ENCODE data around the gene NEU1.

DNA sequence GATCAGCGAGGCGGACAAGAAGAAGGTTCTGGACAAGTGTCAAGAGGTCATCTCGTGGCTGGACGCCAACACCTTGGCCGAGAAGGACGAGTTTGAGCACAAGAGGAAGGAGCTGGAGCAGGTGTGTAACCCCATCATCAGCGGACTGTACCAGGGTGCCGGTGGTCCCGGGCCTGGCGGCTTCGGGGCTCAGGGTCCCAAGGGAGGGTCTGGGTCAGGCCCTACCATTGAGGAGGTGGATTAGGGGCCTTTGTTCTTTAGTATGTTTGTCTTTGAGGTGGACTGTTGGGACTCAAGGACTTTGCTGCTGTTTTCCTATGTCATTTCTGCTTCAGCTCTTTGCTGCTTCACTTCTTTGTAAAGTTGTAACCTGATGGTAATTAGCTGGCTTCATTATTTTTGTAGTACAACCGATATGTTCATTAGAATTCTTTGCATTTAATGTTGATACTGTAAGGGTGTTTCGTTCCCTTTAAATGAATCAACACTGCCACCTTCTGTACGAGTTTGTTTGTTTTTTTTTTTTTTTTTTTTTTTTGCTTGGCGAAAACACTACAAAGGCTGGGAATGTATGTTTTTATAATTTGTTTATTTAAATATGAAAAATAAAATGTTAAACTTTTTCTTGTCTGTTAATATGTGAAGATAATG lies 32.9 kb downstream of the NEU1 start:
- TF ChIP-seq TCF4 (CRISPR knock-in tag; IDR thresholded peaks at IDR 0.05; ENCODE audit: borderline replicate concordance), result no peak
- no peak for TF ChIP-seq CSDC2 (CRISPR knock-in tag; IDR thresholded peaks at IDR 0.05)
- no peak for TF ChIP-seq ARNTL (CRISPR knock-in tag; IDR thresholded peaks at IDR 0.05; ENCODE audit: borderline replicate concordance, low read depth)
- TF ChIP-seq GLIS3 (CRISPR knock-in tag; IDR thresholded peaks at IDR 0.05), result no peak
- TF ChIP-seq, protein P1, sequence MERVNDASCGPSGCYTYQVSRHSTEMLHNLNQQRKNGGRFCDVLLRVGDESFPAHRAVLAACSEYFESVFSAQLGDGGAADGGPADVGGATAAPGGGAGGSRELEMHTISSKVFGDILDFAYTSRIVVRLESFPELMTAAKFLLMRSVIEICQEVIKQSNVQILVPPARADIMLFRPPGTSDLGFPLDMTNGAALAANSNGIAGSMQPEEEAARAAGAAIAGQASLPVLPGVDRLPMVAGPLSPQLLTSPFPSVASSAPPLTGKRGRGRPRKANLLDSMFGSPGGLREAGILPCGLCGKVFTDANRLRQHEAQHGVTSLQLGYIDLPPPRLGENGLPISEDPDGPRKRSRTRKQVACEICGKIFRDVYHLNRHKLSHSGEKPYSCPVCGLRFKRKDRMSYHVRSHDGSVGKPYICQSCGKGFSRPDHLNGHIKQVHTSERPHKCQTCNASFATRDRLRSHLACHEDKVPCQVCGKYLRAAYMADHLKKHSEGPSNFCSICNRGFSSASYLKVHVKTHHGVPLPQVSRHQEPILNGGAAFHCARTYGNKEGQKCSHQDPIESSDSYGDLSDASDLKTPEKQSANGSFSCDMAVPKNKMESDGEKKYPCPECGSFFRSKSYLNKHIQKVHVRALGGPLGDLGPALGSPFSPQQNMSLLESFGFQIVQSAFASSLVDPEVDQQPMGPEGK (CRISPR knock-in tag; IDR thresholded peaks at IDR 0.05; ENCODE audit: borderline replicate concordance), result no peak
- TF ChIP-seq ZNF70 (CRISPR knock-in tag; IDR thresholded peaks at IDR 0.05), result no peak
- TF ChIP-seq PPARA (CRISPR knock-in tag; IDR thresholded peaks at IDR 0.05; ENCODE audit: borderline replicate concordance), result no peak
- TF ChIP-seq, protein P2, sequence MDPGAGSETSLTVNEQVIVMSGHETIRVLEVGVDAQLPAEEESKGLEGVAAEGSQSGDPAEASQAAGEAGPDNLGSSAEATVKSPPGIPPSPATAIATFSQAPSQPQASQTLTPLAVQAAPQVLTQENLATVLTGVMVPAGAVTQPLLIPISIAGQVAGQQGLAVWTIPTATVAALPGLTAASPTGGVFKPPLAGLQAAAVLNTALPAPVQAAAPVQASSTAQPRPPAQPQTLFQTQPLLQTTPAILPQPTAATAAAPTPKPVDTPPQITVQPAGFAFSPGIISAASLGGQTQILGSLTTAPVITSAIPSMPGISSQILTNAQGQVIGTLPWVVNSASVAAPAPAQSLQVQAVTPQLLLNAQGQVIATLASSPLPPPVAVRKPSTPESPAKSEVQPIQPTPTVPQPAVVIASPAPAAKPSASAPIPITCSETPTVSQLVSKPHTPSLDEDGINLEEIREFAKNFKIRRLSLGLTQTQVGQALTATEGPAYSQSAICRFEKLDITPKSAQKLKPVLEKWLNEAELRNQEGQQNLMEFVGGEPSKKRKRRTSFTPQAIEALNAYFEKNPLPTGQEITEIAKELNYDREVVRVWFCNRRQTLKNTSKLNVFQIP (CRISPR knock-in tag; IDR thresholded peaks at IDR 0.05; ENCODE audit: borderline replicate concordance, low read depth), result no peak
- TF ChIP-seq TOX (CRISPR knock-in tag; IDR thresholded peaks at IDR 0.05; ENCODE audit: borderline replicate concordance), result no peak
- TF ChIP-seq ISL1 (CRISPR knock-in tag; IDR thresholded peaks at IDR 0.05), result no peak
